ENCODE results near the gene L3MBTL1.

GRCh38 chr20:43472671-43473380, 34.7 kb upstream of the L3MBTL1 start:
- no peak for TF ChIP-seq CTCF (IDR thresholded peaks at IDR 0.05)
- no peak for TF ChIP-seq ZFX (IDR thresholded peaks at IDR 0.05; ENCODE audit: borderline replicate concordance)

Measured in 22Rv1 (cell line).